HepG2 (cell line): ENCODE measurements around the gene TCAF2. TPM values are rescaled to one million over a fixed set of nuclear protein-coding genes. Genes with fewer than 3 reads are reported as not detected.
"Not testable (repeated sequence)": the region's sequence is repeated elsewhere in the genome, so short reads cannot be mapped to it uniquely, and the experiment has no call there.

Source experiments
- ATAC-seq: fragments of 200-7000 bp; cut with Tn5 transposase; 3 replicates; pipeline ENCODE4 v1.9.1; 2020; ENCODE audit warnings: mild to moderate bottlenecking, moderate library complexity
- BruUV-seq: library from RNA; stranded (reverse); fragments of 400-500 nt; replicated peaks from 2 replicates; lab custom pipeline; 2021; lab: Mats Ljungman, UMichigan
- CTCF ChIA-PET: fragments of 300-600 bp; formaldehyde crosslinking; extraction: SDS; loops from one replicate; lab custom pipeline; 2021; ENCODE audit warnings: low total read pairs, inconsistent platforms, low intra/inter-chr PET ratio; lab: Yijun Ruan, JAX
- POLR2A ChIA-PET: fragments of 350-600 bp; sonication (Branson Sonifier 250); formaldehyde crosslinking; loops from one replicate; lab custom pipeline; 2020; ENCODE audit warnings: antibody characterized with exemption, inconsistent platforms; lab: Yijun Ruan, JAX
- DNase-seq: peaks from one replicate; pipeline ENCODE4 v3.0.0-alpha.2; 2015; ENCODE audit warnings: low spot score
- FAIRE-seq: peaks from 3 replicates; lab custom pipeline; 2011; peaks lifted over from hg19 to GRCh38; lab: Jason Lieb, UNC
- H2AFZ ChIP-seq: one replicate; pipeline ENCODE4 v1.6.1; 2011; ENCODE audit warnings: low read length, inconsistent platforms
- H3K27ac ChIP-seq: fragments of 300-600 bp; 3 replicates; pipeline ENCODE4 v1.8.0; 2011; ENCODE audit warnings: mixed run types, mild to moderate bottlenecking, mixed read lengths, low read length, inconsistent platforms; ENCODE audit not compliant: insufficient read depth; ENCODE audit errors: extremely low read length
- H3K27me3 ChIP-seq, 2 experiments: fragments of 200-600 bp in 1 of 2; 2 replicates in 1 of 2; 3 replicates in 1 of 2; pipeline versions ENCODE4 v1.6.0 to v1.8.0; 2011; ENCODE audit warnings: low read length in 2 of 2, mild to moderate bottlenecking in 2 of 2, moderate library complexity in 2 of 2, inconsistent platforms in 1 of 2; ENCODE audit not compliant: insufficient read depth in 2 of 2, control insufficient read depth in 1 of 2
- H3K36me3 ChIP-seq, 2 experiments: fragments of 200-600 bp in 1 of 2; replicated peaks in 1 of 2; 2 replicates in 1 of 2; 3 replicates in 1 of 2; pipeline versions ENCODE4 v1.5.1 to v1.8.0; 2011; ENCODE audit warnings: low read length in 2 of 2, inconsistent platforms in 1 of 2; ENCODE audit not compliant: insufficient read depth in 2 of 2, control insufficient read depth in 1 of 2
- H3K4me1 ChIP-seq: 2 replicates; pipeline ENCODE4 v1.5.1; 2012; ENCODE audit warnings: low read length, inconsistent platforms; ENCODE audit not compliant: insufficient read depth
- H3K4me2 ChIP-seq: 2 replicates; pipeline ENCODE4 v1.6.0; 2011; ENCODE audit warnings: low read depth, low read length, inconsistent platforms
- H3K4me3 ChIP-seq, 3 experiments: fragments of 200-600 bp in 1 of 3; sonication (generic), shearing (Covaris generic) in 1 of 3; replicated peaks in 1 of 3; 2 replicates each; pipeline ENCODE4 v1.5.1; 2011 to 2016; ENCODE audit warnings: low read length in 3 of 3, inconsistent platforms in 2 of 3, low read depth in 2 of 3, mild to moderate bottlenecking in 2 of 3, control low read depth in 1 of 3, mixed read lengths in 1 of 3; ENCODE audit not compliant: insufficient read depth in 1 of 3
- H3K79me2 ChIP-seq: one replicate; pipeline ENCODE4 v1.6.1; 2011; ENCODE audit warnings: low read length, inconsistent platforms; ENCODE audit not compliant: insufficient read depth
- H3K9ac ChIP-seq: 2 replicates; pipeline ENCODE4 v1.6.0; 2011; ENCODE audit warnings: mild to moderate bottlenecking, low read depth, low read length, inconsistent platforms; ENCODE audit not compliant: insufficient read depth
- H3K9me3 ChIP-seq: 2 replicates; pipeline ENCODE4 v1.5.1; 2012; ENCODE audit warnings: mild to moderate bottlenecking, low read length
- H4K20me1 ChIP-seq: 2 replicates; pipeline ENCODE4 v1.6.0; 2011; ENCODE audit warnings: inconsistent platforms, mild to moderate bottlenecking, low read length, moderate library complexity; ENCODE audit not compliant: insufficient read depth
- STAG1 ChIP-seq: sonication (generic); formaldehyde crosslinking; IDR thresholded peaks from 2 replicates; pipeline ENCODE4 v1.4.0; 2020; ENCODE audit warnings: missing genetic modification reagents
- WGBS: methylation state at CpG from one replicate; pipeline ENCODE4 v1.1.6; 2017; ENCODE audit warnings: low lambda C conversion rate; 5-methylcytosine and 5-hydroxymethylcytosine counted together
- in situ Hi-C: cut with HindIII; loops from 2 replicates; pipeline ENCODE4 v1.10.0; 2017; ENCODE audit warnings: low pct_unique_long_range_greater_than_20kb; ENCODE audit not compliant: extremely low pct_ligation_motif_present
- intact Hi-C: fragments of 100-400 bp; cut with micrococcal nuclease; formaldehyde crosslinking; loops from one replicate; pipeline ENCODE4 v1.10.0; 2022; ENCODE audit not compliant: unreplicated experiment
- polyA plus RNA-seq, 8 experiments: library from polyadenylated mRNA; depleted of rRNA in 3 of 8; stranded (reverse) in 7 of 8; unstranded in 1 of 8; fragments of >200 nt; fragmentation: Illumina TruSeq in 4 of 8; extraction: Trizol in 4 of 8; gene quantifications; 2 replicates each; pipeline versions ENCODE4 v1.2.1 to v1.2.3, GENCODE V29; 2011 to 2016; ENCODE audit warnings: low read depth in 4 of 8, missing spikeins in 1 of 8, mixed read lengths in 1 of 8; ENCODE audit not compliant: insufficient read depth in 1 of 8
- total RNA-seq, 5 experiments: library from RNA; depleted of rRNA; stranded (reverse); fragments of >200 nt; fragmentation: Illumina TruSeq; extraction: Trizol; gene quantifications; 2 replicates each; pipeline ENCODE4 v1.2.3, GENCODE V29; 2016; ENCODE audit warnings: low read depth in 1 of 5

Gene TCAF2
- total and polyA plus RNA-seq, 2 of the 13 experiments (the other 11 are each of a cell fraction or from before 2014, with no cell fraction given): 0.04 to 2.8 TPM

GRCh38 chr7:143620058-143620457 is 716 bp upstream of the TCAF2 start:
- H3K9ac ChIP-seq, H2AFZ ChIP-seq, BruUV-seq, FAIRE-seq, H3K36me3 ChIP-seq, H4K20me1 ChIP-seq, DNase-seq, intact Hi-C loops, H3K4me1 ChIP-seq, H3K27ac ChIP-seq, CTCF ChIA-PET, POLR2A ChIA-PET, H3K4me3 ChIP-seq, H3K27me3 ChIP-seq, in situ Hi-C loops, H3K9me3 ChIP-seq, H3K79me2 ChIP-seq, H3K4me2 ChIP-seq: not testable (repeated sequence)
- WGBS: no CpG with 5 or more reads among the region's 23 CpGs
- peak; percentile 34; the same call in 1 of the 2 replicates for TF ChIP-seq STAG1 (CRISPR knock-in tag)
- ATAC-seq: peak; percentile 73

GRCh38 chr7:143621175-143621574 is 401 bp downstream of the TCAF2 start:
- H3K4me1 ChIP-seq, POLR2A ChIA-PET, DNase-seq, H3K36me3 ChIP-seq, FAIRE-seq, H3K27me3 ChIP-seq, H4K20me1 ChIP-seq, in situ Hi-C loops, CTCF ChIA-PET, H3K4me3 ChIP-seq, H3K4me2 ChIP-seq, H3K27ac ChIP-seq, H3K9me3 ChIP-seq, H2AFZ ChIP-seq, intact Hi-C loops, H3K9ac ChIP-seq, BruUV-seq, H3K79me2 ChIP-seq: not testable (repeated sequence)
- WGBS: no CpG with 5 or more reads among the region's 16 CpGs
- ATAC-seq: peak; percentile 0; the same call in 2 of the 3 replicates

- POLR2A ChIA-PET, H3K9ac ChIP-seq, H3K4me3 ChIP-seq, H3K27me3 ChIP-seq, H2AFZ ChIP-seq, H3K4me1 ChIP-seq, H4K20me1 ChIP-seq, in situ Hi-C loops, BruUV-seq, DNase-seq, FAIRE-seq, H3K79me2 ChIP-seq, H3K9me3 ChIP-seq, H3K36me3 ChIP-seq, H3K27ac ChIP-seq, CTCF ChIA-PET, H3K4me2 ChIP-seq, intact Hi-C loops: not testable (repeated sequence)
- peak; percentile 30 for ATAC-seq
- no CpG with 5 or more reads among the region's 17 CpGs for WGBS
Measured at GRCh38 chr7:143622130-143622529, 1.4 kb downstream of the TCAF2 start.

GRCh38 chr7:143630653-143631052 is 9.9 kb downstream of the TCAF2 start:
- in situ Hi-C loops, DNase-seq, H4K20me1 ChIP-seq, H3K9me3 ChIP-seq, intact Hi-C loops, H2AFZ ChIP-seq, H3K27ac ChIP-seq, ATAC-seq, H3K4me2 ChIP-seq, H3K27me3 ChIP-seq, H3K4me3 ChIP-seq, FAIRE-seq, H3K79me2 ChIP-seq, BruUV-seq, H3K36me3 ChIP-seq, H3K4me1 ChIP-seq, CTCF ChIA-PET, H3K9ac ChIP-seq, POLR2A ChIA-PET: not testable (repeated sequence)
- WGBS: no CpG with 5 or more reads among the region's 5 CpGs
